HEK293 (cell line): ENCODE measurements around the gene CBX8.

Experiments
- CTCF ChIA-PET: fragments of 350-600 bp; formaldehyde crosslinking; extraction: SDS; loops from one replicate; lab custom pipeline; 2021; ENCODE audit warnings: antibody characterized with exemption; lab: Yijun Ruan, JAX
- POLR2A ChIA-PET: fragments of 300-600 bp; formaldehyde crosslinking; extraction: SDS; loops from one replicate; lab custom pipeline; 2020; ENCODE audit warnings: antibody characterized with exemption, inconsistent platforms; lab: Yijun Ruan, JAX
- H3K27ac ChIP-seq: fragments of 200-500 bp; sonication (Bioruptor generic); 2 replicates; pipeline ENCODE4 v1.5.1; 2014; ENCODE audit warnings: low read depth, low read length, control low read depth, inconsistent platforms; ENCODE audit errors: extremely low read depth
- H3K36me3 ChIP-seq, 2 experiments: fragments of 200-500 bp in 1 of 2; sonication (Bioruptor generic) in 1 of 2; 1 replicate in 1 of 2; 2 replicates in 1 of 2; pipeline ENCODE4 v1.5.1; 2014 to 2017; ENCODE audit warnings: inconsistent platforms in 2 of 2, low read length in 2 of 2; ENCODE audit not compliant: control insufficient read depth in 2 of 2, insufficient read depth in 1 of 2
- H3K4me1 ChIP-seq: fragments of 200-500 bp; sonication (Bioruptor generic); 2 replicates; pipeline ENCODE4 v1.5.1; 2014; ENCODE audit warnings: mild to moderate bottlenecking, low read length, inconsistent platforms; ENCODE audit not compliant: control insufficient read depth, insufficient read depth
- H3K4me3 ChIP-seq: 2 replicates; pipeline ENCODE4 v1.5.1; 2011; ENCODE audit warnings: low read depth, mild to moderate bottlenecking, control low read depth, low read length, moderate library complexity
- H3K9me3 ChIP-seq: fragments of 200-500 bp; sonication (Bioruptor generic); 2 replicates; pipeline ENCODE4 v1.5.1; 2014; ENCODE audit warnings: low read depth, low read length, inconsistent platforms; ENCODE audit not compliant: control insufficient read depth, insufficient read depth
- BCL11A ChIP-seq: fragments of 450-650 bp; formaldehyde crosslinking; IDR thresholded peaks from 2 replicates; pipeline ENCODE4 v1.5.1; 2016; ENCODE audit warnings: low read depth, missing biosample characterization, missing genetic modification characterization
- IKZF3 ChIP-seq: fragments of 450-650 bp; IDR thresholded peaks from 2 replicates; pipeline ENCODE4 v1.5.0; 2018; ENCODE audit warnings: missing biosample characterization, mild to moderate bottlenecking, missing genetic modification characterization, moderate library complexity
- KLF1 ChIP-seq: fragments of 450-650 bp; formaldehyde crosslinking; IDR thresholded peaks from 2 replicates; pipeline ENCODE4 v1.5.1; 2016; ENCODE audit warnings: missing biosample characterization, missing genetic modification characterization
- SP2 ChIP-seq: fragments of 450-650 bp; formaldehyde crosslinking; IDR thresholded peaks from 2 replicates; pipeline ENCODE4 v1.5.1; 2016; ENCODE audit warnings: missing biosample characterization, missing genetic modification characterization
- ZBTB20 ChIP-seq: fragments of 450-650 bp; formaldehyde crosslinking; IDR thresholded peaks from 2 replicates; pipeline ENCODE4 v1.5.1; 2016; ENCODE audit warnings: missing biosample characterization, missing genetic modification characterization
- ZEB2 ChIP-seq: fragments of 450-650 bp; formaldehyde crosslinking; IDR thresholded peaks from 2 replicates; pipeline ENCODE4 v1.5.1; 2016; ENCODE audit warnings: missing biosample characterization, missing genetic modification characterization
- ZIC2 ChIP-seq: fragments of 450-650 bp; formaldehyde crosslinking; IDR thresholded peaks from 2 replicates; pipeline ENCODE4 v1.5.1; 2016; ENCODE audit warnings: missing biosample characterization, missing genetic modification characterization
- ZNF132 ChIP-seq: fragments of 450-650 bp; formaldehyde crosslinking; IDR thresholded peaks from 2 replicates; pipeline ENCODE4 v1.5.1; 2017; ENCODE audit warnings: missing biosample characterization, missing genetic modification characterization, borderline replicate concordance
- ZNF223 ChIP-seq: fragments of 450-650 bp; formaldehyde crosslinking; IDR thresholded peaks from 2 replicates; pipeline ENCODE4 v1.5.1; 2016; ENCODE audit warnings: missing biosample characterization, missing genetic modification characterization
- ZNF248 ChIP-seq: fragments of 450-650 bp; formaldehyde crosslinking; IDR thresholded peaks from 2 replicates; pipeline ENCODE4 v1.5.1; 2017; ENCODE audit warnings: missing biosample characterization, missing genetic modification characterization
- ZNF341 ChIP-seq: fragments of 450-650 bp; formaldehyde crosslinking; IDR thresholded peaks from 2 replicates; pipeline ENCODE4; 2016; ENCODE audit warnings: low read depth, missing biosample characterization, missing genetic modification characterization
- ZNF366 ChIP-seq: fragments of 450-650 bp; formaldehyde crosslinking; conservative IDR thresholded peaks from 2 replicates; pipeline ENCODE4 v1.5.1; 2016; ENCODE audit warnings: missing biosample characterization, missing genetic modification characterization
- ZNF394 ChIP-seq: fragments of 450-650 bp; formaldehyde crosslinking; IDR thresholded peaks from 2 replicates; pipeline ENCODE4 v1.5.1; 2016; ENCODE audit warnings: missing biosample characterization, missing genetic modification characterization, mild to moderate bottlenecking, moderate library complexity, borderline replicate concordance
- ZNF610 ChIP-seq: fragments of 450-650 bp; formaldehyde crosslinking; IDR thresholded peaks from 2 replicates; pipeline ENCODE4 v1.5.1; 2016; ENCODE audit warnings: missing biosample characterization, missing genetic modification characterization, borderline replicate concordance
- ZNF843 ChIP-seq: fragments of 450-650 bp; formaldehyde crosslinking; IDR thresholded peaks from 2 replicates; pipeline ENCODE4 v1.5.1; 2016; ENCODE audit warnings: missing biosample characterization, missing genetic modification characterization
- ZSCAN16 ChIP-seq: fragments of 450-650 bp; formaldehyde crosslinking; IDR thresholded peaks from 2 replicates; pipeline ENCODE4 v1.5.1; 2016; ENCODE audit warnings: missing biosample characterization, missing genetic modification characterization
- TF ChIP-seq, protein P1 (sequence below): fragments of 450-650 bp; formaldehyde crosslinking; IDR thresholded peaks from 2 replicates; pipeline ENCODE4 v1.5.1; 2016; ENCODE audit warnings: missing biosample characterization, missing genetic modification characterization, low read depth
- TF ChIP-seq, protein P2 (sequence below): fragments of 450-650 bp; formaldehyde crosslinking; IDR thresholded peaks from 2 replicates; pipeline ENCODE4 v1.5.1; 2016; ENCODE audit warnings: missing biosample characterization, missing genetic modification characterization
- TF ChIP-seq, protein P3 (sequence below): fragments of 450-650 bp; formaldehyde crosslinking; IDR thresholded peaks from 2 replicates; pipeline ENCODE4 v1.5.1; 2016; ENCODE audit warnings: missing biosample characterization, missing genetic modification characterization
- TF ChIP-seq, protein P4 (sequence below): fragments of 450-650 bp; formaldehyde crosslinking; IDR thresholded peaks from 2 replicates; pipeline ENCODE4 v1.5.1; 2017; ENCODE audit warnings: missing biosample characterization, missing genetic modification characterization
- TF ChIP-seq, protein P5 (sequence below): fragments of 450-650 bp; formaldehyde crosslinking; IDR thresholded peaks from 2 replicates; pipeline ENCODE4 v1.5.1; 2016; ENCODE audit warnings: missing biosample characterization, missing genetic modification characterization
- TF ChIP-seq, protein P6 (sequence below): fragments of 450-650 bp; formaldehyde crosslinking; IDR thresholded peaks from 2 replicates; pipeline ENCODE4 v1.5.1; 2016; ENCODE audit warnings: missing biosample characterization, missing genetic modification characterization, low read depth

The CBX8 gene

DNA sequence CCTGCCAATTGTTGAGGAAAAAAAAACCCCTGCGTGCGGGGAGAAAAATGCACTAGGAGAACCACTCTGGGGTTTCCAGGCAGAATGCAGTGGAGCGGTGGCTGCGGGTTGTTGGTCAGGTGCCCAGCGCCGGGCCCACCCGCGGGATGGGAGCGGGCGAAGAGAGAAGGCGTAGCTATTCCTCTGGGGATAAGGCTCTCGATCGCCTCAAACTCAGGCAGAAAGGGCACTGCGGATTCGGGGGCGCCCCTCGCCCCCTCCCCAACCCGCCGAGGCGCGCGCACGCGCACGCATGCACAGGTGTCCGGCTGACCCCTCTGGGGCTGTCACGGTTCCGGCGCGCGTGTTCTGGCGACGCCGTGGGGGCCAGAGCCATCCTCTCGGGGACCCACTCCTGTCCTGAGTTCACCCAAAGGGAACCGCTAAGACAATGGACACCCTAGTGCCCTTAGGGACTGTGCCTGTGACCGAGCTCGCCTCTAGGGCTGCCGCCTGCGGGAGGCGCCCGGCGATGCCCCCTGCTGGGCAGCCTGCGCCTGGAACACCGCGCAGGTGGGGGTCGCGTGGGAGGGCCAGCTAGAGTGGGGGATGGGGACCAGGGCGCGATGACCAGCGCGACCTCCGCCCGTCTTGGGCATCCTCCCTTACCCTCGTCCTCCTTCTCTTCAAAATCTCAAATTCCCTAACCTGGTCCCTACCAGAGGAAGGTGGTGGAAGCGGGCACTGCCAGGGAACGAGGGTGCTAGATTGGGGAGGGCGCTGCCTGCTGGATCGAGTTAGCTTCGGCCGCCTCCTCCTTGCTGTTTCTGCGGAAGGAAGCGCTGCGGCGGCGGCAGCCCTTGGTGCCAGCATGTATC is 14.4 kb upstream of the CBX8 start:
- H3K27ac ChIP-seq, result peak overlapping the region; percentile 55; the same call in 1 of the 2 replicates
- ChIA-PET POLR2A (interaction anchor here (0.6 to 5.4 kb wide), 11 partner anchors 10 to 1283 kb away, joined by 3 to 74 read pairs (median 7); partner anchors contain the start of genes CBX4 and CBX8), CTCF (interaction anchor here (0.6 to 2.6 kb wide), 22 partner anchors 10 to 164 kb away, joined by 3 to 17 read pairs (median 4); no protein-coding TSS in a partner anchor)
- H3K9me3 ChIP-seq, result no peaks in the 10 kb centered on the region
- H3K36me3 ChIP-seq, result no peaks in the 10 kb centered on the region
- H3K4me3 ChIP-seq, result peak overlapping the region; percentile 18
- H3K4me1 ChIP-seq, result peaks cover 17% of the 10 kb centered on the region
- TF ChIP-seq, protein P1, sequence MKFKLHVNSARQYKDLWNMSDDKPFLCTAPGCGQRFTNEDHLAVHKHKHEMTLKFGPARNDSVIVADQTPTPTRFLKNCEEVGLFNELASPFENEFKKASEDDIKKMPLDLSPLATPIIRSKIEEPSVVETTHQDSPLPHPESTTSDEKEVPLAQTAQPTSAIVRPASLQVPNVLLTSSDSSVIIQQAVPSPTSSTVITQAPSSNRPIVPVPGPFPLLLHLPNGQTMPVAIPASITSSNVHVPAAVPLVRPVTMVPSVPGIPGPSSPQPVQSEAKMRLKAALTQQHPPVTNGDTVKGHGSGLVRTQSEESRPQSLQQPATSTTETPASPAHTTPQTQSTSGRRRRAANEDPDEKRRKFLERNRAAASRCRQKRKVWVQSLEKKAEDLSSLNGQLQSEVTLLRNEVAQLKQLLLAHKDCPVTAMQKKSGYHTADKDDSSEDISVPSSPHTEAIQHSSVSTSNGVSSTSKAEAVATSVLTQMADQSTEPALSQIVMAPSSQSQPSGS (tag by site-specific recombination), result no peak
- TF ChIP-seq, protein P2, sequence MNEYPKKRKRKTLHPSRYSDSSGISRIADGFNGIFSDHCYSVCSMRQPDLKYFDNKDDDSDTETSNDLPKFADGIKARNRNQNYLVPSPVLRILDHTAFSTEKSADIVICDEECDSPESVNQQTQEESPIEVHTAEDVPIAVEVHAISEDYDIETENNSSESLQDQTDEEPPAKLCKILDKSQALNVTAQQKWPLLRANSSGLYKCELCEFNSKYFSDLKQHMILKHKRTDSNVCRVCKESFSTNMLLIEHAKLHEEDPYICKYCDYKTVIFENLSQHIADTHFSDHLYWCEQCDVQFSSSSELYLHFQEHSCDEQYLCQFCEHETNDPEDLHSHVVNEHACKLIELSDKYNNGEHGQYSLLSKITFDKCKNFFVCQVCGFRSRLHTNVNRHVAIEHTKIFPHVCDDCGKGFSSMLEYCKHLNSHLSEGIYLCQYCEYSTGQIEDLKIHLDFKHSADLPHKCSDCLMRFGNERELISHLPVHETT (tag by site-specific recombination), result peak; percentile 55
- peak; percentile 60; the same call in 1 of the 2 replicates for TF ChIP-seq ZNF843 (tag by site-specific recombination)
- peak; percentile 30; the same call in 1 of the 2 replicates for TF ChIP-seq ZNF610 (tag by site-specific recombination)
- peak; percentile 91 for TF ChIP-seq ZBTB20
- TF ChIP-seq SP2, result peak; percentile 30
- peak; percentile 31; the same call in 1 of the 2 replicates for TF ChIP-seq IKZF3 (tag by site-specific recombination)
- TF ChIP-seq ZNF223 (tag by site-specific recombination), result no peak
- TF ChIP-seq, protein P3, sequence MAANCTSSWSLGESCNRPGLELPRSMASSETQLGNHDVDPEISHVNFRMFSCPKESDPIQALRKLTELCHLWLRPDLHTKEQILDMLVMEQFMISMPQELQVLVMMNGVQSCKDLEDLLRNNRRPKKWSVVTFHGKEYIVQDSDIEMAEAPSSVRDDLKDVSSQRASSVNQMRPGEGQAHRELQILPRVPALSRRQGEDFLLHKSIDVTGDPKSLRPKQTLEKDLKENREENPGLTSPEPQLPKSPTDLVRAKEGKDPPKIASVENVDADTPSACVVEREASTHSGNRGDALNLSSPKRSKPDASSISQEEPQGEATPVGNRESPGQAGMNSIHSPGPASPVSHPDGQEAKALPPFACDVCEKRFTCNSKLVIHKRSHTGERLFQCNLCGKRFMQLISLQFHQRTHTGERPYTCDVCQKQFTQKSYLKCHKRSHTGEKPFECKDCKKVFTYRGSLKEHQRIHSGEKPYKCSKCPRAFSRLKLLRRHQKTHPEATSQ, result 0 out of 2 replicates have a peak, but pooled peaks have one; percentile 30
- peak; percentile 91 for TF ChIP-seq BCL11A (tag by site-specific recombination)
- TF ChIP-seq ZNF394 (tag by site-specific recombination), result peak; percentile 32; the same call in 1 of the 2 replicates
- 0 out of 2 replicates have a peak, but pooled peaks have one; percentile 24 for TF ChIP-seq ZNF366
- TF ChIP-seq ZNF248 (tag by site-specific recombination), result no peak
- TF ChIP-seq ZNF341, result peak; percentile 58
- TF ChIP-seq ZIC2, result peak; percentile 94
- TF ChIP-seq KLF1 (tag by site-specific recombination), result peak; percentile 61
- TF ChIP-seq, protein P4, sequence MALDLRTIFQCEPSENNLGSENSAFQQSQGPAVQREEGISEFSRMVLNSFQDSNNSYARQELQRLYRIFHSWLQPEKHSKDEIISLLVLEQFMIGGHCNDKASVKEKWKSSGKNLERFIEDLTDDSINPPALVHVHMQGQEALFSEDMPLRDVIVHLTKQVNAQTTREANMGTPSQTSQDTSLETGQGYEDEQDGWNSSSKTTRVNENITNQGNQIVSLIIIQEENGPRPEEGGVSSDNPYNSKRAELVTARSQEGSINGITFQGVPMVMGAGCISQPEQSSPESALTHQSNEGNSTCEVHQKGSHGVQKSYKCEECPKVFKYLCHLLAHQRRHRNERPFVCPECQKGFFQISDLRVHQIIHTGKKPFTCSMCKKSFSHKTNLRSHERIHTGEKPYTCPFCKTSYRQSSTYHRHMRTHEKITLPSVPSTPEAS (tag by site-specific recombination), result peak; percentile 52
- TF ChIP-seq, protein P5, sequence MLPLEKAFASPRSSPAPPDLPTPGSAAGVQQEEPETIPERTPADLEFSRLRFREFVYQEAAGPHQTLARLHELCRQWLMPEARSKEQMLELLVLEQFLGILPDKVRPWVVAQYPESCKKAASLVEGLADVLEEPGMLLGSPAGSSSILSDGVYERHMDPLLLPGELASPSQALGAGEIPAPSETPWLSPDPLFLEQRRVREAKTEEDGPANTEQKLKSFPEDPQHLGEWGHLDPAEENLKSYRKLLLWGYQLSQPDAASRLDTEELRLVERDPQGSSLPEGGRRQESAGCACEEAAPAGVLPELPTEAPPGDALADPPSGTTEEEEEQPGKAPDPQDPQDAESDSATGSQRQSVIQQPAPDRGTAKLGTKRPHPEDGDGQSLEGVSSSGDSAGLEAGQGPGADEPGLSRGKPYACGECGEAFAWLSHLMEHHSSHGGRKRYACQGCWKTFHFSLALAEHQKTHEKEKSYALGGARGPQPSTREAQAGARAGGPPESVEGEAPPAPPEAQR (tag by site-specific recombination), result no peak
- TF ChIP-seq ZSCAN16, result 0 out of 2 replicates have a peak, but pooled peaks have one; percentile 11
- no peak for TF ChIP-seq ZNF132 (tag by site-specific recombination)
- TF ChIP-seq, protein P6, sequence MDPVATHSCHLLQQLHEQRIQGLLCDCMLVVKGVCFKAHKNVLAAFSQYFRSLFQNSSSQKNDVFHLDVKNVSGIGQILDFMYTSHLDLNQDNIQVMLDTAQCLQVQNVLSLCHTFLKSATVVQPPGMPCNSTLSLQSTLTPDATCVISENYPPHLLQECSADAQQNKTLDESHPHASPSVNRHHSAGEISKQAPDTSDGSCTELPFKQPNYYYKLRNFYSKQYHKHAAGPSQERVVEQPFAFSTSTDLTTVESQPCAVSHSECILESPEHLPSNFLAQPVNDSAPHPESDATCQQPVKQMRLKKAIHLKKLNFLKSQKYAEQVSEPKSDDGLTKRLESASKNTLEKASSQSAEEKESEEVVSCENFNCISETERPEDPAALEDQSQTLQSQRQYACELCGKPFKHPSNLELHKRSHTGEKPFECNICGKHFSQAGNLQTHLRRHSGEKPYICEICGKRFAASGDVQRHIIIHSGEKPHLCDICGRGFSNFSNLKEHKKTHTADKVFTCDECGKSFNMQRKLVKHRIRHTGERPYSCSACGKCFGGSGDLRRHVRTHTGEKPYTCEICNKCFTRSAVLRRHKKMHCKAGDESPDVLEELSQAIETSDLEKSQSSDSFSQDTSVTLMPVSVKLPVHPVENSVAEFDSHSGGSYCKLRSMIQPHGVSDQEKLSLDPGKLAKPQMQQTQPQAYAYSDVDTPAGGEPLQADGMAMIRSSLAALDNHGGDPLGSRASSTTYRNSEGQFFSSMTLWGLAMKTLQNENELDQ (tag by site-specific recombination), result no peak
- peak; percentile 94 for TF ChIP-seq ZEB2 (tag by site-specific recombination)
